Endothelial cell (in vitro differentiated cells): ENCODE measurements around the gene RCOR1. TPM values are rescaled to one million over a fixed set of nuclear protein-coding genes. Genes with fewer than 3 reads are reported as not detected.
"Not testable (repeated sequence)": the region's sequence is repeated elsewhere in the genome, so short reads cannot be mapped to it uniquely, and the experiment has no call there.

ENCODE experiments used
- DNase-seq: peaks from one replicate; pipeline ENCODE4 v3.0.0; 2021; ENCODE audit warnings: low spot score
- H3K27ac Mint-ChIP-seq: one replicate; pipeline ENCODE4 v1.8.0; 2021; ENCODE audit warnings: mixed read lengths, inconsistent platforms; ENCODE audit not compliant: unreplicated experiment
- H3K27me3 Mint-ChIP-seq: one replicate; pipeline ENCODE4 v1.8.0; 2021; ENCODE audit warnings: mild to moderate bottlenecking, moderate library complexity, mixed read lengths, inconsistent platforms; ENCODE audit not compliant: unreplicated experiment
- H3K36me3 Mint-ChIP-seq: one replicate; pipeline ENCODE4 v1.8.0; 2021; ENCODE audit warnings: mild to moderate bottlenecking, low read depth, mixed read lengths, inconsistent platforms; ENCODE audit not compliant: unreplicated experiment
- H3K4me1 Mint-ChIP-seq: one replicate; pipeline ENCODE4 v1.8.0; 2021; ENCODE audit warnings: mild to moderate bottlenecking, mixed read lengths, inconsistent platforms; ENCODE audit not compliant: unreplicated experiment
- H3K4me3 Mint-ChIP-seq: one replicate; pipeline ENCODE4 v1.8.0; 2021; ENCODE audit warnings: mild to moderate bottlenecking, mixed read lengths, inconsistent platforms; ENCODE audit not compliant: unreplicated experiment
- H3K9me3 Mint-ChIP-seq: one replicate; pipeline ENCODE4 v1.8.0; 2021; ENCODE audit warnings: mixed read lengths, inconsistent platforms; ENCODE audit not compliant: unreplicated experiment
- CTCF ChIP-seq: fragments of 200-600 bp; sonication (generic); IDR thresholded peaks from one replicate; pipeline ENCODE4 v1.5.0; 2021; ENCODE audit warnings: antibody characterized with exemption; ENCODE audit not compliant: unreplicated experiment
- total RNA-seq: library from RNA; stranded (reverse); fragmentation: NEBNext Ultra II Directional; extraction: Animal tissue kit (Norgen Biotek cat#: 25700); gene quantifications from one replicate; pipeline ENCODE4 v1.2.1, GENCODE V29; 2021; ENCODE audit not compliant: unreplicated experiment

The RCOR1 gene
- total RNA-seq, 1 donor from 2014 or later = 51.6 TPM

- no peak for DNase-seq
- H3K27me3 Mint-ChIP-seq = peaks cover 5% of the 10 kb centered on the region
- H3K36me3 Mint-ChIP-seq = peaks cover 17% of the 10 kb centered on the region
- peaks cover 64% of the 10 kb centered on the region for H3K4me1 Mint-ChIP-seq
- H3K9me3 Mint-ChIP-seq = no peaks in the 10 kb centered on the region
- peak overlapping the region; percentile 99 for H3K27ac Mint-ChIP-seq
- no peak for TF ChIP-seq CTCF
- H3K4me3 Mint-ChIP-seq = peak overlapping the region; percentile 76
Observed at GRCh38 chr14:102630405-102630804, 38.0 kb downstream of the RCOR1 start.

- Mint-ChIP-seq H3K27me3 (peaks cover 5% of the 10 kb centered on the region), H3K9me3 (no peaks in the 10 kb centered on the region), H3K36me3 (peaks cover 13% of the 10 kb centered on the region), H3K27ac (peak overlapping the region; percentile 99), H3K4me1 (peaks cover 59% of the 10 kb centered on the region), H3K4me3 (no peak overlapping the region)
- DNase-seq = no peak
- no peak for TF ChIP-seq CTCF
Observed at GRCh38 chr14:102630881-102631280, 38.4 kb downstream of the RCOR1 start.

- no peak for DNase-seq
- peaks cover 3% of the 10 kb centered on the region for H3K27me3 Mint-ChIP-seq
Observed at GRCh38 chr14:102633906-102634595, 41.6 kb downstream of the RCOR1 start.

GRCh38 chr14:102639611-102640010 lies 47.2 kb downstream of the RCOR1 start:
- peaks cover 34% of the 10 kb centered on the region for H3K4me1 Mint-ChIP-seq
- DNase-seq, H3K27me3 Mint-ChIP-seq, H3K9me3 Mint-ChIP-seq, H3K36me3 Mint-ChIP-seq, H3K4me3 Mint-ChIP-seq, H3K27ac Mint-ChIP-seq: not testable (repeated sequence)

More at GRCh38 chr14:102633906-102634595, 41.6 kb downstream of the RCOR1 start:
- no peaks in the 10 kb centered on the region for H3K9me3 Mint-ChIP-seq
- no peak overlapping the region for H3K4me3 Mint-ChIP-seq
- H3K36me3 Mint-ChIP-seq = peaks cover 7% of the 10 kb centered on the region
- no peak for TF ChIP-seq CTCF
- peaks cover 32% of the 10 kb centered on the region for H3K4me1 Mint-ChIP-seq
- H3K27ac Mint-ChIP-seq = peak overlapping the region; percentile 61

- peaks cover 59% of the 10 kb centered on the region for H3K4me1 Mint-ChIP-seq
- peaks cover 8% of the 10 kb centered on the region for H3K27me3 Mint-ChIP-seq
- DNase-seq = no peak
- no peaks in the 10 kb centered on the region for H3K9me3 Mint-ChIP-seq
- peak overlapping the region; percentile 85 for H3K27ac Mint-ChIP-seq
- H3K4me3 Mint-ChIP-seq = no peak overlapping the region
- H3K36me3 Mint-ChIP-seq = peaks cover 9% of the 10 kb centered on the region
- no peak for TF ChIP-seq CTCF
Observed at GRCh38 chr14:102644523-102644922, 52.1 kb downstream of the RCOR1 start.
